Measurements from ENCODE around the gene KRTAP9-7.
"Not testable (repeated sequence)": the region's sequence is repeated elsewhere in the genome, so short reads cannot be mapped to it uniquely, and the experiment has no call there.

Gene KRTAP9-7, protein sequence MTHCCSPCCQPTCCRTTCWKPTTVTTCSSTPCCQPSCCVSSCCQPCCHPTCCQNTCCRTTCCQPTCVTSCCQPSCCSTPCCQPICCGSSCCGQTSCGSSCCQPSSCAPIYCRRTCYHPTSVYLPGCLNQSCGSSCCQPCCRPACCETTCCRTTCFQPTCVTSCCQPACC

DNA sequence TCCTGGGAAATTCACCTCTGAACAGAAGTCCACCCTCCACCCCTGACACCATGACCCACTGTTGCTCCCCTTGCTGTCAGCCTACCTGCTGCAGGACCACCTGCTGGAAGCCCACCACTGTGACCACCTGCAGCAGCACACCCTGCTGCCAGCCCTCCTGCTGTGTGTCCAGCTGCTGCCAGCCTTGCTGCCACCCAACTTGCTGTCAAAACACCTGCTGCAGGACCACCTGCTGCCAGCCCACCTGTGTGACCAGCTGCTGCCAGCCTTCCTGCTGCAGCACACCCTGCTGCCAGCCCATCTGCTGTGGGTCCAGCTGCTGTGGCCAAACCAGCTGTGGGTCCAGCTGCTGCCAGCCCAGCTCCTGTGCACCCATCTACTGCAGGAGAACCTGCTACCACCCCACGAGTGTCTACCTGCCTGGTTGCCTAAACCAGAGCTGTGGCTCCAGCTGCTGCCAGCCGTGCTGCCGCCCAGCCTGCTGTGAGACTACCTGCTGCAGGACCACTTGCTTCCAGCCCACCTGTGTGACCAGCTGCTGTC is at the start of gene KRTAP9-7:
Gene KRTAP9-7 (plus strand): TSS at position 51 of the 543 bp plus-strand sequence. CDS start 0 bp downstream, at position 51.
- DNase-seq (ENCODE audit: low read depth in 1 of 2, low spot score in 1 of 2); in situ Hi-C loops (cut with HindIII; ENCODE audit: low pct_unique_long_range_greater_than_20kb, low sequenced_read_pairs): not testable (repeated sequence)

DNA sequence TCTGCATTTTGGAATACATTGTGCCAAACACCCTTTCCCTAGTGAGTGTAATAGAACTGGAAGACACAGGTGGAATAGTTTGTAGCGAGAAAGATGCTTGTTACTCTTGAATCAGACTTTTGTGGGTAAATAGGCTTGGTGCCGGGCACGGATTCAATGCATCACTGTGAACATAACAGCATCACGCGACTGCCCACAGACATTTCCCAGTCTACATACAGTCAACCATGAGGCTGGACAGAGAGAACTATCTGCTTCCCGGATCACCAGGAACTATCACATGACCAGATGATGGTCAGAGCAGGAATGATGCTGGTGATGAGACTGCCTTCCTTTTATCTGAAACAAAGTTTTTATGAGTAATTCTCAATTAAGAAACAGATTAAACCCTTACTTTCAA is 49.4 kb upstream of the KRTAP9-7 start:
- TF ChIP-seq JUND (IDR thresholded peaks at IDR 0.05; ENCODE audit: low read depth) = no peak
- in situ Hi-C loops (cut with HindIII; ENCODE audit: low pct_unique_long_range_greater_than_20kb, low sequenced_read_pairs) = no loop called here
- DNase-seq (ENCODE audit: low read depth in 1 of 2, low spot score in 1 of 2) = no peak

DNA sequence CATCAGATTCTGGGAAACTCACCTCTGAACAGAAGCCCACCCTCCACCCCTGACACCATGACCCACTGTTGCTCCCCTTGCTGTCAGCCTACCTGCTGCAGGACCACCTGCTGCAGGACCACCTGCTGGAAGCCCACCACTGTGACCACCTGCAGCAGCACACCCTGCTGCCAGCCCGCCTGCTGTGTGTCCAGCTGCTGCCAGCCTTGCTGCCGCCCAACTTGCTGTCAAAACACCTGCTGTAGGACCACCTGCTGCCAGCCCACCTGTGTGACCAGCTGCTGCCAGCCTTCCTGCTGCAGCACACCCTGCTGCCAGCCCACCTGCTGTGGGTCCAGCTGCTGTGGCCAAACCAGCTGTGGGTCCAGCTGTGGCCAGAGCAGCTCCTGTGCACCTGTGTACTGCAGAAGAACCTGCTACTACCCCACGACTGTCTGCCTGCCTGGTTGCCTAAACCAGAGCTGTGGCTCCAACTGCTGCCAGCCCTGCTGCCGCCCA is 48.9 kb upstream of the KRTAP9-7 start, which contains the start of gene KRTAP9-2:
Gene KRTAP9-2 (plus strand): TSS at position 51 of the 498 bp plus-strand sequence. CDS start 7 bp downstream, at position 58.
- DNase-seq (ENCODE audit: low read depth in 1 of 2, low spot score in 1 of 2); in situ Hi-C loops (cut with HindIII; ENCODE audit: low pct_unique_long_range_greater_than_20kb, low sequenced_read_pairs): not testable (repeated sequence)

DNA sequence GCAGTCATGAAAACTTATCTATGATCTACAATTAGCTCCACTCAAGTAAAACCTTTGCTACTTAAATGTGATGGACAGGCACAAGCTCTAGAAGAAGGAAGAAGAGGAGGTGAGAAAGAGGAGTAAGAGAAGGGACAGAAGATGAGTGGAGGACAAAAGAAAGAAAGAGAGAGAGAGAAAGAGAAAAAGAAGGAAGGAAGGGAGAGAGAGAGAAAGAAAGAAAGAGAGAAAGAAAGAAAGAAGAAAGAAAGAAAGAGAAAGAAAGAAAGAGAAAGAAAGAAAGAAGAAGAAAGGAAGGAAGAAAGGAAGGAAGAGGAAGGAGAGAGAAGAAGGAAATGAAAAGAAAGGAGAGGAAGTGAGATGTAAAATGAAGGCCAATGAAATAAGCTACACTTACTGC is 45.4 kb upstream of the KRTAP9-7 start:
- no peak for DNase-seq (ENCODE audit: low read depth in 1 of 2, low spot score in 1 of 2)
- no peak for TF ChIP-seq JUND (IDR thresholded peaks at IDR 0.05; ENCODE audit: low read depth)
- in situ Hi-C loops (cut with HindIII; ENCODE audit: low pct_unique_long_range_greater_than_20kb, low sequenced_read_pairs) = no loop called here

DNA sequence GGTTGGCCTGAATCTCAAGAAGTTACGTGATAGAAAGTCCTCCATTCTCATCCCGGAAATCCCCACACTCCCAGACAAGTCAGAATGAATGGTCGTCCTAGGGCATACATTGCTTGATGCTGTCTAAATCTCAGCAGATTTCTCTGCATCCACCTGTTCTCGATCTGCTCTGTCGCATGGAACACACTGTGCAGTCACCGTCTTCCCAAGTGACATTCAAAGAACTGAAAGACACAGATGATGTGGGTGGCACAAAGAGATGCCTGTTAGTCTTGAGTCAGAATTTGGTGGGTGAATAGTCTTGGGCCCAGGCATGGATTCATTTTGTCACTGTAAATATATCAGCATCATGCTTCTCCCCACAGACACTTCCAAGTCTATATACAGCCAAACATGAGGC is 43.8 kb upstream of the KRTAP9-7 start:
- no peak for TF ChIP-seq JUND (IDR thresholded peaks at IDR 0.05; ENCODE audit: low read depth)
- in situ Hi-C loops (cut with HindIII; ENCODE audit: low pct_unique_long_range_greater_than_20kb, low sequenced_read_pairs) = no loop called here
- no peak for DNase-seq (ENCODE audit: low read depth in 1 of 2, low spot score in 1 of 2)

DNA sequence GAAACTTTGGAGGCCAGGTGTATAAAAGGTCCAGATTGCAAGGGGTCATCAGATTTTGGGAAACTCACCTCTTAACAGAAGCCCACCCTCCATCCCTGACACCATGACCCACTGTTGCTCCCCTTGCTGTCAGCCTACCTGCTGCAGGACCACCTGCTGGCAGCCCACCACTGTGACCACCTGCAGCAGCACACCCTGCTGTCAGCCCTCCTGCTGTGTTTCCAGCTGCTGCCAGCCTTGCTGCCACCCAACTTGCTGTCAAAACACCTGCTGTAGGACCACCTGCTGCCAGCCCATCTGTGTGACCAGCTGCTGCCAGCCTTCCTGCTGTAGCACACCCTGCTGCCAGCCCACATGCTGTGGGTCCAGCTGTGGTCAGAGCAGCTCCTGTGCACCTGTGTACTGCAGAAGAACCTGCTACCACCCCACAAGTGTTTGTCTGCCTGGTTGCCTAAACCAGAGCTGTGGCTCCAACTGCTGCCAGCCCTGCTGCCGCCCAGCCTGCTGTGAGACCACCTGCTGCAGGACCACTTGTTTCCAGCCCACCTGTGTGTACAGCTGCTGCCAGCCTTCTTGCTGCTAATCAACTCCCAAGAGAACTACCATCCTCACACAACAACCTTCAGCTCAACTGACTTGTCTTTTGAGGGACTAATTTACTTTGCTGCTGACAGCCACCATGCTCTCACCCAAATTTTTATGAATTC is 42.9 kb upstream of the KRTAP9-7 start, which contains the start of gene KRTAP9-3:
Gene KRTAP9-3 (plus strand): TSS at position 51 of the 707 bp plus-strand sequence. CDS start 53 bp downstream, at position 104.
- DNase-seq (ENCODE audit: low read depth in 1 of 2, low spot score in 1 of 2); in situ Hi-C loops (cut with HindIII; ENCODE audit: low pct_unique_long_range_greater_than_20kb, low sequenced_read_pairs): not testable (repeated sequence)

DNA sequence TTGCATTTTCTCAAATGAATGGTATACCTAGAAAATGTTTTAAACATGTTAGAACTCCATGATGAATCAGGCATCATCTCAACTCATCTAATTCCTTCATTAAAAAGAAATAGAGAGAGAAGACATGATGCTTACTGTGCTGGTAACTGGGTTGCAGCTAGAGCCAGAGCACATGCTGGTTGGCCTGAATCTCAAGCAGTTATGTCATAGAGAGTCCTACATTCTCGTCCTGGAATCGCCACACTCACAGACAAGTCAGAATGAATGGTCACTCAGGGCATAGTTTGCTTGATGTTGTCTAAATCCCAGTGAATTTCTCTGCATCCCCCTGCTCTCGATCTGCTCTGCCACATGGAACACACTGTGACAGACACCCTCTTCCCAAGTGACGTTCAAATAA is 38.4 kb upstream of the KRTAP9-7 start:
- in situ Hi-C loops (cut with HindIII; ENCODE audit: low pct_unique_long_range_greater_than_20kb, low sequenced_read_pairs); DNase-seq (ENCODE audit: low read depth in 1 of 2, low spot score in 1 of 2): not testable (repeated sequence)

DNA sequence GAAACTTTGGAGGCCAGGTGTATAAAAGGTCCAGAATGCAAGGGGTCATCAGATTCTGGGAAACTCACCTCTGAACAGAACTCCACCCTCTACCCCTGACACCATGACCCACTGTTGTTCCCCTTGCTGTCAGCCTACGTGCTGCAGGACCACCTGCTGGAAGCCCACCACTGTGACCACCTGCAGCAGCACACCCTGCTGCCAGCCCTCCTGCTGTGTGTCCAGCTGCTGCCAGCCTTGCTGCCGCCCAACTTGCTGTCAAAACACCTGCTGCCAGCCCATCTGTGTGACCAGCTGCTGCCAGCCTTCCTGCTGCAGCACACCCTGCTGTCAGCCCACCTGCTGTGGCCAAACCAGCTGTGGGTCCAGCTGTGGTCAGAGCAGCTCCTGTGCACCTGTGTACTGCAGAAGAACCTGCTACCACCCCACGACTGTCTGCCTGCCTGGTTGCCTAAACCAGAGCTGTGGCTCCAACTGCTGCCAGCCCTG is 37.5 kb upstream of the KRTAP9-7 start, which contains the start of gene KRTAP9-8:
Gene KRTAP9-8 (plus strand): TSS at position 51 of the 489 bp plus-strand sequence. CDS start 53 bp downstream, at position 104.
- in situ Hi-C loops (cut with HindIII; ENCODE audit: low pct_unique_long_range_greater_than_20kb, low sequenced_read_pairs); DNase-seq (ENCODE audit: low read depth in 1 of 2, low spot score in 1 of 2): not testable (repeated sequence)

DNA sequence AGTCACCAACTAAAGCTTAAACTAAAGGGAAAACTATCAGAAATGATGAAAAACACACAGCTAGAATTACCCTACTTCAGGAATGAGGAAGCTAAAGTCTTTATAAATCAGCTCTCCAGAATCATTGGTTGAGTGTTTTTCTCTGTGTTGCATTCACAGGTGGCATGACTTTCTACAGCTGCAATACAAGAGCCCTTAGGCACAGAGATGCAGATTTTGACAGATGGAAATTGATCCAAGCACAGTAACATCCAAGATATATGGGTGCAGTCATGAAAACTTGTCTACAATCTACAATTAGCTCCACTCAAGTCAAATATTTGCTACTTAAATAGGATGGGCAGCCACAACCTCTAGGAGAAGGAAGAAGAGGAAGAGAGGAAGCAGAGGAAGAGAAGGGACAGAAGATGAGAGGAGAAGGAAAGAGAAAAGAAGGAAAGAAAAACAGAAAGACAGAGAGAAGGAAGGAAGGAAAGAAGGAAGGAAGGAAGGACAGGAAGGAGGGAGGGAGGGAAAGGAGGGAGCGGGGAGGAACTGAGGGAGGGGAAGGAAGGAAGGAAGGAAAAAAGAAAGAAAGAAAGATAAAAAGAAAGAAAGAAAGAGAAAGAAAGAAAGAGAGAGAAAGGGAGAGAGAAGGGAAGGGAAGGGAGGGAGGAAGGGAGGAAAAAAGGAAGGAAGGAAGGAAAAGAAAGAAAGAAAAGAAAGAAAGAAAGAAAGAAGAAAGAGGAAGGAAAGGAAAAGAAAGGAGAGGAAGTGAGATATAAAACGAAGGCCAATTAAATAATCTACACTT is 28.3 kb upstream of the KRTAP9-7 start:
- in situ Hi-C loops (cut with HindIII; ENCODE audit: low pct_unique_long_range_greater_than_20kb, low sequenced_read_pairs) = not testable (repeated sequence)
- peak in 1 of 2 experiments; percentile 15 for DNase-seq (ENCODE audit: low read depth in 1 of 2, low spot score in 1 of 2)

DNA sequence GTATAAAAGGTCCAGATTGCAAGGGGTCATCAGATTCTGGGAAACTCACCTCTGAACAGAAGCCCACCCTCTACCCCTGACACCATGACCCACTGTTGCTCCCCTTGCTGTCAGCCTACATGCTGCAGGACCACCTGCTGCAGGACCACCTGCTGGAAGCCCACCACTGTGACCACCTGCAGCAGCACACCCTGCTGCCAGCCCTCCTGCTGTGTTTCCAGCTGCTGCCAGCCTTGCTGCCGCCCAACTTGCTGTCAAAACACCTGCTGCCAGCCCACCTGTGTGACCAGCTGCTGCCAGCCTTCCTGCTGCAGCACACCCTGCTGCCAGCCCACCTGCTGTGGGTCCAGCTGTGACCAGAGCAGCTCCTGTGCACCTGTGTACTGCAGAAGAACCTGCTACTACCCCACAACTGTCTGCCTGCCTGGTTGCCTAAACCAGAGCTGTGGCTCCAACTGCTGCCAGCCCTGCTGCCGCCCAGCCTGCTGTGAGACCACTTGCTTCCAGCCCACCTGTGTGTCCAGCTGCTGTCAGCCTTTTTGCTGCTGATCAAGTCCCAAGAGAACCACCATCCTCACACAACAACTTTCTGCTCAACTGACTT is 25.8 kb upstream of the KRTAP9-7 start, which contains the start of gene KRTAP9-4:
Gene KRTAP9-4 (plus strand): TSS at position 51 of the 604 bp plus-strand sequence. CDS start 34 bp downstream, at position 85.
- in situ Hi-C loops (cut with HindIII; ENCODE audit: low pct_unique_long_range_greater_than_20kb, low sequenced_read_pairs); DNase-seq (ENCODE audit: low read depth in 1 of 2, low spot score in 1 of 2): not testable (repeated sequence)

DNA sequence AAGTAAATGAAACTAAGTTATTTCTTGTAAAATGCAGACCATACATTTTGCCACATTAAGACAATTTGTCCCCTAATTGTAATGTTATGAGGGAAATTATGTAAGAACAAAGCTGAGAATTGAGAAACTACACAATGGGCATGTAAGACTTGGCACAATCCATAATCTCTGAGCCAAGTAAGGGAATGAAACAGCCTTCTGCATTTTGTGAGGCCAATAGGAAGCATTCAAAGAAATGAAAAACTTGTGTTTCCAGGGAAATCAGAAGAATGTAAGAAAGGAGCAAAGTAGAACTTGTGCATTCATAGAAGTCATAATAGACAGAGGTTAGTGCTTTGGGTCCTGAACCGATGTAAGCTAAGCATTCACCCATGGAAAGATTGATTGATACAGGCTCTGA is 24.2 kb upstream of the KRTAP9-7 start:
- TF ChIP-seq JUND (IDR thresholded peaks at IDR 0.05; ENCODE audit: low read depth) = no peak
- DNase-seq (ENCODE audit: low read depth in 1 of 2, low spot score in 1 of 2) = no peak
- in situ Hi-C loops (cut with HindIII; ENCODE audit: low pct_unique_long_range_greater_than_20kb, low sequenced_read_pairs) = no loop called here

DNA sequence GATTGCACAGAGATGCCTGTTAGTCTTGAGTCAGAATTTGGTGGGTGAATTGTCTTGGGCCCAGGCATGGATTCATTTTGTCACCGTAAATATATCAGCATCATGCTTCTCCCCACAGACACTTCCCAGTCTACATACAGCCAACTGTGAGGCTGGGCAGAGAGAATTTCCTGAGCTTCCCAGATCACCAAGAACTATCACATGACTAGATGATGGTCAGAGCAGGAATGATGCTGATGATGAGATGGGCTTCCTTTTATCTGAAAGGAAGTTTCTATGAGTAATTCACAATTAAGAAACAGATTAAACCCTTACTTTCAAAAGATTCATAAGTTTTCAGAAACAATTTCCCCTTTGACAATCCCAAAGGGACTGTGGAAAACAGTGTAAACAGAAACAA is 20.6 kb upstream of the KRTAP9-7 start:
- TF ChIP-seq JUND (IDR thresholded peaks at IDR 0.05; ENCODE audit: low read depth) = no peak
- no peak for DNase-seq (ENCODE audit: low read depth in 1 of 2, low spot score in 1 of 2)
- in situ Hi-C loops (cut with HindIII; ENCODE audit: low pct_unique_long_range_greater_than_20kb, low sequenced_read_pairs) = no loop called here

DNA sequence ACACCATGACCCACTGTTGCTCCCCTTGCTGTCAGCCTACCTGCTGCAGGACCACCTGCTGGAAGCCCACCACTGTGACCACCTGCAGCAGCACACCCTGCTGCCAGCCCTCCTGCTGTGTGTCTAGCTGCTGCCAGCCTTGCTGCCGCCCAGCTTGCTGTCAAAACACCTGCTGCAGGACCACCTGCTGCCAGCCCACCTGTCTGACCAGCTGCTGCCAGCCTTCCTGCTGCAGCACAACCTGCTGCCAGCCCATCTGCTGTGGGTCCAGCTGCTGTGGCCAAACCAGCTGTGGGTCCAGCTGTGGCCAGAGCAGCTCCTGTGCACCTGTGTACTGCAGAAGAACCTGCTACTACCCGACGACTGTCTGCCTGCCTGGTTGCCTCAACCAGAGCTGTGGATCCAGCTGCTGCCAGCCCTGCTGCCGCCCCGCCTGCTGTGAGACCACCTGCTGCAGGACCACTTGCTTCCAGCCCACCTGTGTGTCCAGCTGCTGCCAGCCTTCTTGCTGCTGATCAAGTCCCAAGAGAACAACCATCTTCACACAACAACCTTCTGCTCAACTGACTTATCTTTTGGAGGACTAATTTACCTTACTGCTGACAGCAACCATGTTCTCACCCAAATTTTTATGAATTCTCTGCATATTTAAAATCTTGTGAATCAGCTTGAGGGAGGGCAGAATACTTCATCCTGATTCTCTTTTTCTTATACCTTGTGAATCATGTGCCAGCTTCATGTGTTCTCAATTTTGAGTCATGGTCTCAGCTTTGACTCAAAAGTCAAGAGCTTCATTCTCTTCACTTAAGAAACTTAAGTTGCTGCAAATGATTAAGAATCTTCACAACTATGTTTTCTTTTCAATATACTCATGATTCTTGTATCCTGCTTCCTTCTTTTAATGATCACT is 19.9 kb upstream of the KRTAP9-7 start, which contains the start of gene KRTAP9-9:
Gene KRTAP9-9 (plus strand): TSS at position 4 of the 910 bp plus-strand sequence.
- in situ Hi-C loops (cut with HindIII; ENCODE audit: low pct_unique_long_range_greater_than_20kb, low sequenced_read_pairs); DNase-seq (ENCODE audit: low read depth in 1 of 2, low spot score in 1 of 2): not testable (repeated sequence)
